ENCODE measurements around the gene PLEKHA6.

PLEKHA6 gene

DNA sequence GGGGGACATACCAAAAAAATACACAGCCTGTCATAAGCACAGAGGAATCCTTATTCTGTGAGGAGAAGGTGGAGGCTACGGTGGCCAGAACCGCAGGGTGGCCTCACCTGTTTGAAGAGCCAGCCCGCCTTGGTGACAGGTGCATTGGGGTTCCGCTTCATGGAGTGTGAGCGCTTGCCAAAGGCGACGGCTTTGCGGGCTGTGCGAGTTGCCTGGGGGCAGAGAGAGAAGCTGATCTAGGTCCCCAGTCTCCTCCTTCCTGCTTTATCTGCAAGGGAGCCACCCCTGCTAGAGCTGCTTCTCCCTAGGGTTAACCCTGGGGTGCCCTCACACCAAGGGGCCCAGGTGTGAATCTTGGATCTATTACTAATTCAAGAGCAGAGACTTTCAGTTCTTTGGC lies 91.6 kb downstream of the PLEKHA6 start:
- Histone ChIP-seq H3K36me3 (replicated peaks) (no peaks in the 10 kb centered on the region), H3K9me3 (no peaks in the 10 kb centered on the region), H3K27me3 (ENCODE audit: low read depth) (peaks cover 7% of the 10 kb centered on the region; the same call in 1 of the 2 replicates), H3K4me3 (no peak overlapping the region), H3K4me1 (no peaks in the 10 kb centered on the region)
- in situ Hi-C loops (cut with MboI; ENCODE audit: low sequenced_read_pairs) = no loop called here
- DNase-seq (ENCODE audit: low spot score in 2 of 2) = no peak

GRCh38 chr1:204267191-204267601 lies 92.5 kb downstream of the PLEKHA6 start:
- peaks cover 6% of the 10 kb centered on the region; the same call in 1 of the 2 replicates for H3K27me3 ChIP-seq (ENCODE audit: low read depth)
- no peak for DNase-seq (ENCODE audit: low spot score in 2 of 2)
- H3K4me3 ChIP-seq = no peak overlapping the region
- no peaks in the 10 kb centered on the region for H3K4me1 ChIP-seq
- H3K36me3 ChIP-seq (replicated peaks) = no peaks in the 10 kb centered on the region
- H3K9me3 ChIP-seq = no peaks in the 10 kb centered on the region
- in situ Hi-C loops (cut with MboI; ENCODE audit: low sequenced_read_pairs) = no loop called here

GRCh38 chr1:204266504-204267034 lies 93.2 kb downstream of the PLEKHA6 start:
- DNase-seq (ENCODE audit: low spot score in 2 of 2) = no peak
- Histone ChIP-seq H3K4me1 (no peaks in the 10 kb centered on the region), H3K27me3 (ENCODE audit: low read depth) (peaks cover 3% of the 10 kb centered on the region; the same call in 1 of the 2 replicates), H3K36me3 (replicated peaks) (no peaks in the 10 kb centered on the region), H3K9me3 (no peaks in the 10 kb centered on the region), H3K4me3 (no peak overlapping the region)
- in situ Hi-C loops (cut with MboI; ENCODE audit: low sequenced_read_pairs) = no loop called here

GRCh38 chr1:204265665-204266064 lies 94.1 kb downstream of the PLEKHA6 start:
- in situ Hi-C loops (cut with MboI; ENCODE audit: low sequenced_read_pairs) = no loop called here
- Histone ChIP-seq H3K27me3 (ENCODE audit: low read depth) (peaks cover 3% of the 10 kb centered on the region; the same call in 1 of the 2 replicates), H3K4me1 (no peaks in the 10 kb centered on the region), H3K4me3 (no peak overlapping the region), H3K9me3 (no peaks in the 10 kb centered on the region), H3K36me3 (replicated peaks) (no peaks in the 10 kb centered on the region)
- DNase-seq (ENCODE audit: low spot score in 2 of 2) = no peak

GRCh38 chr1:204264805-204265204 lies 94.9 kb downstream of the PLEKHA6 start:
- in situ Hi-C loops (cut with MboI; ENCODE audit: low sequenced_read_pairs) = no loop called here
- Histone ChIP-seq H3K4me3 (no peak overlapping the region), H3K36me3 (replicated peaks) (no peaks in the 10 kb centered on the region), H3K9me3 (no peaks in the 10 kb centered on the region), H3K4me1 (no peaks in the 10 kb centered on the region), H3K27me3 (ENCODE audit: low read depth) (peaks cover 3% of the 10 kb centered on the region; the same call in 1 of the 2 replicates)
- no peak for DNase-seq (ENCODE audit: low spot score in 2 of 2)

- Histone ChIP-seq H3K4me3 (no peak overlapping the region), H3K4me1 (no peaks in the 10 kb centered on the region), H3K9me3 (no peaks in the 10 kb centered on the region), H3K36me3 (replicated peaks) (no peaks in the 10 kb centered on the region), H3K27me3 (ENCODE audit: low read depth) (peaks cover 3% of the 10 kb centered on the region; the same call in 1 of the 2 replicates)
- no peak for DNase-seq (ENCODE audit: low spot score in 2 of 2)
- in situ Hi-C loops (cut with MboI; ENCODE audit: low sequenced_read_pairs) = no loop called here
Observed at GRCh38 chr1:204263254-204263910, 96.3 kb downstream of the PLEKHA6 start.

- no peaks in the 10 kb centered on the region for H3K9me3 ChIP-seq
- H3K36me3 ChIP-seq (replicated peaks) = no peaks in the 10 kb centered on the region
- no peak overlapping the region for H3K4me3 ChIP-seq
- peaks cover 3% of the 10 kb centered on the region; the same call in 1 of the 2 replicates for H3K27me3 ChIP-seq (ENCODE audit: low read depth)
- in situ Hi-C loops (cut with MboI; ENCODE audit: low sequenced_read_pairs) = no loop called here
- H3K4me1 ChIP-seq = no peaks in the 10 kb centered on the region
- no peak for DNase-seq (ENCODE audit: low spot score in 2 of 2)
Observed at GRCh38 chr1:204262506-204263253, 97.0 kb downstream of the PLEKHA6 start.

DNA sequence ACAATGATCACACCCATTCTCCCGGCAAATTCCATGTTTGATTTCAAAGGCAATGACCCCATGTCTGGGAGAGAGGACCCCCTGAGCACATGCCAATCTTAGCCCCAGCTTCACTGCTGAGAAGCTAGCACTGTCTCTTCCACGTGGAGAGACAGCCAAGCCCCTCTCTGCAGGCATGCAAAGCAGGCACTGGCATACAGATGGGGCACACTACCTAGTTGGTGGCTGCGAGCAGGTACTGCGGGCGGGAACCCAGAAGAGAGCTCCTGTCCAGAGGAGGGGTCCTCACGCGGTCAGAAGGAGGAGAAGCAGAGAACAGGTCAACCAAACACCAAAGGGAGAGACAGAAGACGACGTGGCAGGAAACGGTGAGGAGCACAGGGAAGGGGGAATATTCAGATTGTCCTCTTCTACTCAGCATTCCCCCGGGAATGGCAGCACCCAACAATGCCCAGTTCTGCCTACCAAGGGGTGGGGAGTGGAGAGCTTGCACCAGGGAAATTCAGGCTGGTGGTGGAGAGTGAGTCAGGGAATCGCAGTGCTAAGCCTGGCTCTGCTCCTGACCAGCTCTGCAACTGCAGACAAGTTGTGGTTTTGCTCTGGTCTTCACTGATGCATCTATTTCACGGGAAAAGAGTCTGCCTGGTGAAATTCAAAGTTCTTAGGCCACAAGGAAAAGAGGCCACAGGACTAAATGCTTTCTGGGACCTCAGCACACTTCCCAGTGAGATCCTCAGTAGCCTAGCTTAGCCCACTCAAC lies 97.8 kb downstream of the PLEKHA6 start:
- Histone ChIP-seq H3K4me1 (no peaks in the 10 kb centered on the region), H3K27me3 (ENCODE audit: low read depth) (peaks cover 3% of the 10 kb centered on the region; the same call in 1 of the 2 replicates), H3K9me3 (no peaks in the 10 kb centered on the region), H3K4me3 (no peak overlapping the region), H3K36me3 (replicated peaks) (no peaks in the 10 kb centered on the region)
- DNase-seq (ENCODE audit: low spot score in 2 of 2) = no peak
- in situ Hi-C loops (cut with MboI; ENCODE audit: low sequenced_read_pairs) = no loop called here

DNA sequence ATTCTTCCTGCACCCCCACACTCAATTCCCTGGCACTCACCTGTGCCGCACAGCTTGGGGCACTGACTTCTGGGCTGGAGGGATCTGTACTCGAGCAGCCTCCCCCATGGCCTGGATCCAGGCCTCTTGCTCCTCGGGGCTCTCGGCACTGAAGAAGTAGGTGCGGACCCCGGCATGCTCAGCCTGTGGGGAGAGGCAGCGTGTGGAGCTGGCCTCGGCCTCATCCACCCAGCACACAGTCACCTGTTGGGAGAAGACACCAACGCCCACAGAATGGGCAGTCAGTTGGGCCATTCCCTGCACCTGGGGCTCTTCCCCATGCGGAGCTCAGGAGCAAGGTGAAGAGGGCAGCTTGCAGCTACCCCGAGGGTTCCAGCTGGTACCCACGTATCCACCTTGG lies 98.5 kb downstream of the PLEKHA6 start:
- H3K4me3 ChIP-seq = no peak overlapping the region
- in situ Hi-C loops (cut with MboI; ENCODE audit: low sequenced_read_pairs) = no loop called here
- no peaks in the 10 kb centered on the region for H3K36me3 ChIP-seq (replicated peaks)
- no peak for DNase-seq (ENCODE audit: low spot score in 2 of 2)
- no peaks in the 10 kb centered on the region for H3K4me1 ChIP-seq
- H3K9me3 ChIP-seq = no peaks in the 10 kb centered on the region
- H3K27me3 ChIP-seq (ENCODE audit: low read depth) = no peaks in the 10 kb centered on the region; the same call in 1 of the 2 replicates

- no peak for DNase-seq (ENCODE audit: low spot score in 2 of 2)
- no peaks in the 10 kb centered on the region for H3K4me1 ChIP-seq
- in situ Hi-C loops (cut with MboI; ENCODE audit: low sequenced_read_pairs) = no loop called here
- no peak overlapping the region for H3K4me3 ChIP-seq
- H3K27me3 ChIP-seq (ENCODE audit: low read depth) = no peaks in the 10 kb centered on the region; the same call in 1 of the 2 replicates
- H3K36me3 ChIP-seq (replicated peaks) = no peaks in the 10 kb centered on the region
- no peaks in the 10 kb centered on the region for H3K9me3 ChIP-seq
Observed at GRCh38 chr1:204260601-204261197, 99.0 kb downstream of the PLEKHA6 start.

DNA sequence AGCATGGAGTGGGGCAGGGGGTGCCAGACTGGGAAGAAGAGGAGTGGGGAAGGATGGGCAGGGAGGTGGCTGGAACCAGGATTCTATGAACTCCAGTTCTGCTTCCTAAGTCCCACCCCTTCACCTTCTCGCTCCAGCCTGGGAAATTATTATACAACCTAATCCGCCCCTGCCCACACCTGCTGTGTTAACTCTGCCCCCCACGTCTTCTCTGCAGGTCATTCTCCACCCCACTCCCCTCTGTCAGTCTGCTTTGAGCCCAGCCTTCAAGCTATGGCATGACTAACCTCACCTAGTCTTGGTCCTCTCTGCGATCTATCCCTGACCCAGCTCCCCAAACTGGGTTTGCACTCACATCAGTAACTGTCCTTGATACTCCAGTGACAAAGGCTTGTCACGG lies 99.9 kb downstream of the PLEKHA6 start:
- Histone ChIP-seq H3K27me3 (ENCODE audit: low read depth) (no peaks in the 10 kb centered on the region), H3K4me3 (no peak overlapping the region), H3K4me1 (peaks cover 3% of the 10 kb centered on the region; the same call in 1 of the 2 replicates), H3K36me3 (replicated peaks) (no peaks in the 10 kb centered on the region), H3K9me3 (no peaks in the 10 kb centered on the region)
- DNase-seq (ENCODE audit: low spot score in 2 of 2) = no peak
- in situ Hi-C loops (cut with MboI; ENCODE audit: low sequenced_read_pairs) = no loop called here

DNA sequence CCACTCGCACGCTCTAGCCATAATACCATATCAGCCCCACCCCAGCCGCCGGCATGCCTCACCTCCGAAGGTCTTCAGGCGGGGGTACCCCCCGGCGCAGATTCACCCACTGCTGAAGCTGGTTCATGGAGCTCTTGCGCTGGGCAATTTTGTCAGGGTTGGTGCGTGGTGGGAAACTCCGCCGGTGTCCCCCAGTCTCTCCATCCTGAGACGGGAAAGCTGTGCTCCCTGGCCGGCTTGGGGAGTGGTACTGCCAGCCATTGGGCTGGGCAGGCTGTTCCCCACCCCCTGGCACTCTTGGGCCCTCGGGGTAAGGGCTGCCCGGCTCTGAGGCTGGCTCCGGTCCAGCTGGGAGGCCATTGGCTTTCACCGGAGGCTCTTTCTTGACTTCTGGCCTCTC lies 100.5 kb downstream of the PLEKHA6 start:
- Histone ChIP-seq H3K4me1 (peaks cover 3% of the 10 kb centered on the region; the same call in 1 of the 2 replicates), H3K36me3 (replicated peaks) (no peaks in the 10 kb centered on the region), H3K4me3 (no peak overlapping the region), H3K27me3 (ENCODE audit: low read depth) (no peaks in the 10 kb centered on the region), H3K9me3 (no peaks in the 10 kb centered on the region)
- DNase-seq (ENCODE audit: low spot score in 2 of 2) = no peak
- in situ Hi-C loops (cut with MboI; ENCODE audit: low sequenced_read_pairs) = no loop called here

All from HAP-1 (cell line).